ENCODE data around the gene SOX13. TPM values are rescaled to one million over a fixed set of nuclear protein-coding genes. Genes with fewer than 3 reads are reported as not detected.

Gene SOX13
- polyA plus RNA-seq, 1 donor (not counting 4 experiments of a cell fraction or from before 2014, with no cell fraction given): 4.9 TPM

- TF ChIP-seq, protein P1, sequence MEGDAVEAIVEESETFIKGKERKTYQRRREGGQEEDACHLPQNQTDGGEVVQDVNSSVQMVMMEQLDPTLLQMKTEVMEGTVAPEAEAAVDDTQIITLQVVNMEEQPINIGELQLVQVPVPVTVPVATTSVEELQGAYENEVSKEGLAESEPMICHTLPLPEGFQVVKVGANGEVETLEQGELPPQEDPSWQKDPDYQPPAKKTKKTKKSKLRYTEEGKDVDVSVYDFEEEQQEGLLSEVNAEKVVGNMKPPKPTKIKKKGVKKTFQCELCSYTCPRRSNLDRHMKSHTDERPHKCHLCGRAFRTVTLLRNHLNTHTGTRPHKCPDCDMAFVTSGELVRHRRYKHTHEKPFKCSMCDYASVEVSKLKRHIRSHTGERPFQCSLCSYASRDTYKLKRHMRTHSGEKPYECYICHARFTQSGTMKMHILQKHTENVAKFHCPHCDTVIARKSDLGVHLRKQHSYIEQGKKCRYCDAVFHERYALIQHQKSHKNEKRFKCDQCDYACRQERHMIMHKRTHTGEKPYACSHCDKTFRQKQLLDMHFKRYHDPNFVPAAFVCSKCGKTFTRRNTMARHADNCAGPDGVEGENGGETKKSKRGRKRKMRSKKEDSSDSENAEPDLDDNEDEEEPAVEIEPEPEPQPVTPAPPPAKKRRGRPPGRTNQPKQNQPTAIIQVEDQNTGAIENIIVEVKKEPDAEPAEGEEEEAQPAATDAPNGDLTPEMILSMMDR (optimal IDR thresholded peaks at IDR 0.05 in 1 of 3, IDR thresholded peaks at IDR 0.05 in 1 of 3, conservative IDR thresholded peaks at IDR 0.05 in 1 of 3; ENCODE audit: extremely low read depth in 1 of 3, insufficient read depth in 2 of 3, low read length in 3 of 3): no peak
- no peak for TF ChIP-seq EZH2 (IDR thresholded peaks at IDR 0.05; ENCODE audit: low read length)
- Histone ChIP-seq H3K36me3 (ENCODE audit: control insufficient read depth in 2 of 2, extremely low read depth in 1 of 2, insufficient read depth in 2 of 2, low read length in 2 of 2) (no peaks in the 10 kb centered on the region), H3K4me1 (ENCODE audit: control insufficient read depth, extremely low read depth, insufficient read depth, low read length) (no peaks in the 10 kb centered on the region), H3K4me3 (ENCODE audit: control insufficient read depth in 2 of 3, extremely low read depth in 1 of 3, insufficient read depth in 2 of 3, low read depth in 1 of 3, low read length in 3 of 3) (no peak overlapping the region), H3K9ac (ENCODE audit: control insufficient read depth, extremely low read depth, insufficient read depth, low read length) (no peak overlapping the region), H3K9me1 (ENCODE audit: control insufficient read depth, extremely low read depth, insufficient read depth, low read length) (no peaks in the 10 kb centered on the region), H3K27me3 (ENCODE audit: control insufficient read depth, extremely low read depth, insufficient read depth, low read length) (no peaks in the 10 kb centered on the region), H3K79me2 (ENCODE audit: control insufficient read depth, insufficient read depth, low read length) (no peaks in the 10 kb centered on the region), H3K4me2 (ENCODE audit: control insufficient read depth, extremely low read depth, insufficient read depth, low read depth, low read length) (no peak overlapping the region), H3K27ac (ENCODE audit: control insufficient read depth, insufficient read depth, low read length) (no peak overlapping the region), H3K9me3 (ENCODE audit: control insufficient read depth, low read depth, low read length) (no peaks in the 10 kb centered on the region), H2AFZ (ENCODE audit: control insufficient read depth, low read length) (no peak overlapping the region), H4K20me1 (ENCODE audit: control insufficient read depth, extremely low read depth, insufficient read depth, low read length) (no peaks in the 10 kb centered on the region)
- DNase-seq (ENCODE audit: low read depth, low spot score) (no peak), FAIRE-seq (no peak)
- dilution Hi-C loops (cut with MboI; ENCODE audit: extremely low pct_ligation_motif_present, low sequenced_read_pairs): no loop called here
Measured at GRCh38 chr1:204067935-204068334, 5.0 kb upstream of the SOX13 start.

- peaks cover 7% of the 10 kb centered on the region for H3K79me2 ChIP-seq (ENCODE audit: control insufficient read depth, insufficient read depth, low read length)
- H3K4me2 ChIP-seq (ENCODE audit: control insufficient read depth, extremely low read depth, insufficient read depth, low read depth, low read length): no peak overlapping the region
- TF ChIP-seq, protein P1 (optimal IDR thresholded peaks at IDR 0.05 in 1 of 3, IDR thresholded peaks at IDR 0.05 in 1 of 3, conservative IDR thresholded peaks at IDR 0.05 in 1 of 3; ENCODE audit: extremely low read depth in 1 of 3, insufficient read depth in 2 of 3, low read length in 3 of 3): no peak
- no peak for TF ChIP-seq EZH2 (IDR thresholded peaks at IDR 0.05; ENCODE audit: low read length)
- H3K27me3 ChIP-seq (ENCODE audit: control insufficient read depth, extremely low read depth, insufficient read depth, low read length): no peaks in the 10 kb centered on the region
- no peak for DNase-seq (ENCODE audit: low read depth, low spot score)
- no peaks in the 10 kb centered on the region for H4K20me1 ChIP-seq (ENCODE audit: control insufficient read depth, extremely low read depth, insufficient read depth, low read length)
- H3K4me1 ChIP-seq (ENCODE audit: control insufficient read depth, extremely low read depth, insufficient read depth, low read length): peaks cover under 1% of the 10 kb centered on the region
- H3K9me3 ChIP-seq (ENCODE audit: control insufficient read depth, low read depth, low read length): no peaks in the 10 kb centered on the region
- no peaks in the 10 kb centered on the region for H3K36me3 ChIP-seq (ENCODE audit: control insufficient read depth in 2 of 2, extremely low read depth in 1 of 2, insufficient read depth in 2 of 2, low read length in 2 of 2)
- FAIRE-seq: no peak
- H3K27ac ChIP-seq (ENCODE audit: control insufficient read depth, insufficient read depth, low read length): no peak overlapping the region
- dilution Hi-C loops (cut with MboI; ENCODE audit: extremely low pct_ligation_motif_present, low sequenced_read_pairs): no loop called here
- no peak overlapping the region for H3K9ac ChIP-seq (ENCODE audit: control insufficient read depth, extremely low read depth, insufficient read depth, low read length)
- H3K4me3 ChIP-seq (ENCODE audit: control insufficient read depth in 2 of 3, extremely low read depth in 1 of 3, insufficient read depth in 2 of 3, low read depth in 1 of 3, low read length in 3 of 3): no peak overlapping the region
- H2AFZ ChIP-seq (ENCODE audit: control insufficient read depth, low read length): no peak overlapping the region
- no peaks in the 10 kb centered on the region for H3K9me1 ChIP-seq (ENCODE audit: control insufficient read depth, extremely low read depth, insufficient read depth, low read length)
Measured at GRCh38 chr1:204069887-204070286, 3.0 kb upstream of the SOX13 start.
